HL-60 (cell line): ENCODE measurements around the gene GFOD1.

Experiments
- POLR2AphosphoS5 ChIP-seq: IDR thresholded peaks from 2 replicates; pipeline ENCODE4 v1.6.1; 2012; ENCODE audit warnings: low read depth
- TF ChIP-seq, protein P1 (sequence below): IDR thresholded peaks from one replicate; pipeline ENCODE4 v1.5.1; 2011; ENCODE audit warnings: low read length, control low read depth, inconsistent platforms; ENCODE audit not compliant: insufficient read depth

DNA sequence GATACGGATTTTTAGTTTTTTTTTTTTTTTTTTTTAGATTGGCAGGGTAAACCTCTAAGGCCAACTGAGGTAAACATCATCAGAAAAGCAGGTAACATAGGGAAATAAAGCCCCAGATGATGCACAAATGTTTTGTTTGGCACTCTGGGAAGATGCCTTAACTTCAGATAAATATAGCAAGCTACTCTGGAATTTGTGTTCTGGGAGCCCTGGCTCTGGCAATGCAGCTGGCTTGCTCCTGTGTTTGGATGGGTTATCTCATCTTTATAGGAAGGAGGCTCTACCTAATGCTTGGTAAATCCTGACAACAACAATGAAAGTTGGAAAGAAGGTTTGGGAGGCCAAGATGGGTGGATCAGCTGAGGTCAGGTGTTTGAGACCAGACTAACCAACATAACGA lies 77.4 kb downstream of the GFOD1 start:
- TF ChIP-seq, protein P1, sequence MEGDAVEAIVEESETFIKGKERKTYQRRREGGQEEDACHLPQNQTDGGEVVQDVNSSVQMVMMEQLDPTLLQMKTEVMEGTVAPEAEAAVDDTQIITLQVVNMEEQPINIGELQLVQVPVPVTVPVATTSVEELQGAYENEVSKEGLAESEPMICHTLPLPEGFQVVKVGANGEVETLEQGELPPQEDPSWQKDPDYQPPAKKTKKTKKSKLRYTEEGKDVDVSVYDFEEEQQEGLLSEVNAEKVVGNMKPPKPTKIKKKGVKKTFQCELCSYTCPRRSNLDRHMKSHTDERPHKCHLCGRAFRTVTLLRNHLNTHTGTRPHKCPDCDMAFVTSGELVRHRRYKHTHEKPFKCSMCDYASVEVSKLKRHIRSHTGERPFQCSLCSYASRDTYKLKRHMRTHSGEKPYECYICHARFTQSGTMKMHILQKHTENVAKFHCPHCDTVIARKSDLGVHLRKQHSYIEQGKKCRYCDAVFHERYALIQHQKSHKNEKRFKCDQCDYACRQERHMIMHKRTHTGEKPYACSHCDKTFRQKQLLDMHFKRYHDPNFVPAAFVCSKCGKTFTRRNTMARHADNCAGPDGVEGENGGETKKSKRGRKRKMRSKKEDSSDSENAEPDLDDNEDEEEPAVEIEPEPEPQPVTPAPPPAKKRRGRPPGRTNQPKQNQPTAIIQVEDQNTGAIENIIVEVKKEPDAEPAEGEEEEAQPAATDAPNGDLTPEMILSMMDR: no peak
- no peak for TF ChIP-seq POLR2AphosphoS5
